Measurements from ENCODE around the gene KIAA1217.

KIAA1217 gene

GRCh38 chr10:24596217-24596930 lies 387.4 kb downstream of the KIAA1217 start:
- no peak for DNase-seq (ENCODE audit: low read depth)

- no peak for DNase-seq (ENCODE audit: low read depth)
Observed at GRCh38 chr10:24597426-24597825, 388.5 kb downstream of the KIAA1217 start.
